HG03025 (cell line): ENCODE data around the gene PMPCA.

Experiments
- ATAC-seq: cut with Tn5 transposase; IDR thresholded peaks from one replicate; pipeline ENCODE4 v1.9.1; 2021; ENCODE audit warnings: mild to moderate bottlenecking, moderate library complexity; ENCODE audit not compliant: unreplicated experiment, low FRiP score

Gene PMPCA

GRCh38 chr9:136473354-136473721 is 62.9 kb downstream of the PMPCA start:
- ATAC-seq, result no peak
